ENCODE data around the gene C1GALT1.
A peak's percentile ranks its signal among the peaks of the same experiment; 100 is the strongest.

Gene C1GALT1

GRCh38 chr7:7176406-7177043 lies 5.8 kb upstream of the C1GALT1 start:
- TF ChIP-seq CTCF (conservative IDR thresholded peaks at IDR 0.05) = no peak
- H3K27ac ChIP-seq = no peak overlapping the region

GRCh38 chr7:7177044-7177517 lies 5.3 kb upstream of the C1GALT1 start:
- no peak overlapping the region for H3K27ac ChIP-seq

DNA sequence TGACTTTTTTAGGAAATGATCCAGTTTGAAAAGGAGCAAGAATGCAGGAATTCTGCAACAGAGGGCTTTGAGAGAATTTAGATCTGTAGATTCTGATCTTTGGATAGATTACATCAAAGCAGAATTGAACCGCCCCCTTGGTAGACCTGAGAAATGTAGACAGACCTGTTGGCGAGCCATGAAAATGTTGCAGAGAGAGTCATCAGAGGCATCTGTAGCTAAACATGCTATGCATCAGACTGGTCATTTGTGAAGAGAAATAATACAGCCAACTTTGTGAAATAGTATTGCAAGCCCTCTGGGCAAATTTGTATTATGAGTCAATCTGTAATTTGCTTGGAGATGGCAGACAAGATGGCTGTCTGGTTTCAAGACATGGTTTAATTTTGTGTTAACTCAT lies 4.3 kb upstream of the C1GALT1 start:
- no peak for TF ChIP-seq CTCF (conservative IDR thresholded peaks at IDR 0.05)
- H3K27ac ChIP-seq = no peak overlapping the region

More at GRCh38 chr7:7177044-7177517, 5.3 kb upstream of the C1GALT1 start:
- no peak for TF ChIP-seq CTCF (conservative IDR thresholded peaks at IDR 0.05)

- TF ChIP-seq CTCF (conservative IDR thresholded peaks at IDR 0.05) = no peak
These were observed 3.4 kb upstream of the C1GALT1 start for GRCh38 chr7:7178906-7179305.

GRCh38 chr7:7180725-7181449 lies 1.5 kb upstream of the C1GALT1 start:
- H3K27ac ChIP-seq = peak overlapping the region; percentile 83
- no peak for TF ChIP-seq CTCF (conservative IDR thresholded peaks at IDR 0.05)

More at GRCh38 chr7:7178906-7179305, 3.4 kb upstream of the C1GALT1 start:
- no peak overlapping the region for H3K27ac ChIP-seq

DNA sequence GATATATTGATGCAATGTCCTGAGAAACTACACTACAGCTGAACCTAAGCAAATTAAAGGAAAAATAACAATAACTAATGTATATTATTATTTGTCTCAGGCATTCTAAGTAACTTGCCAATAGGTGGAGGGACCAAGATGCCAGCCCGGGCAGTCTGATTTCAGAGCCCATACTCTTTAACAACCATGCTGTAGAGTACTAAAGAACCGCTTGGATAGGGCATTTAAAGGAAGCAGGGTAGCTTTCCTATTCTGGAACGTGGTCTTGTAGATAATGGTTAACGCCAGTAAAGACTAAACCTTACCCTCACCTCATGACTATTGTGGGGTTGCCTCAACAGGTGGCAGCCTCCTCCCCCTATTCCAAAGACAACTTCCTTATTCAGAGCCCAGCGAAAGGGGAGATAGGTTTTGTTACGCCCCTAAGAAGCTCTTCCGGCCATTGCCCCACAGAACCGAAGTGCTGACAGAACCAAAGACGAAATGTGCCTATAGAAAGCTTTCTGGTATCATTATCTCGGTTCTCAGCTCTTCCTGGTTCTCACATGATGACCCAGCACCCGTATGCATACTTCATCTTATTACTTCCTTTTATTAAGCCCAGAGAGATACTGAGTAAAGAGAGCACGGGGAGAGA lies 707 bp upstream of the C1GALT1 start:
- TF ChIP-seq CTCF (conservative IDR thresholded peaks at IDR 0.05) = no peak

More for the DNA sequence above, 707 bp upstream of the C1GALT1 start:
- H3K27ac ChIP-seq = peak overlapping the region; percentile 83

Measured in VCaP (cell line).